Calu3 (cell line): ENCODE results near the gene PCSK6. TPM values are rescaled to one million over a fixed set of nuclear protein-coding genes. Genes with fewer than 3 reads are reported as not detected.

Source experiments
- BruUV-seq: library from RNA; stranded (reverse); fragments of 400-500 nt; replicated peaks from 2 replicates; lab custom pipeline; 2021; lab: Mats Ljungman, UMichigan
- CTCF ChIA-PET: fragments of 300-600 bp; sonication (Branson Sonifier 250); formaldehyde crosslinking; loops from one replicate; lab custom pipeline; 2022; ENCODE audit warnings: antibody characterized with exemption; lab: Charles Lee
- DNase-seq: peaks from one replicate; pipeline ENCODE4 v3.0.0; 2022
- H3K27ac Mint-ChIP-seq: one replicate; pipeline ENCODE4 v1.8.0; 2022; ENCODE audit warnings: mixed read lengths; ENCODE audit not compliant: unreplicated experiment
- H3K27me3 Mint-ChIP-seq: one replicate; pipeline ENCODE4 v1.8.0; 2022; ENCODE audit warnings: mixed read lengths; ENCODE audit not compliant: unreplicated experiment
- H3K36me3 Mint-ChIP-seq: one replicate; pipeline ENCODE4 v1.8.0; 2022; ENCODE audit warnings: mild to moderate bottlenecking, moderate library complexity, mixed read lengths; ENCODE audit not compliant: insufficient read depth, unreplicated experiment
- H3K4me1 Mint-ChIP-seq: one replicate; pipeline ENCODE4 v1.8.0; 2022; ENCODE audit warnings: mild to moderate bottlenecking, low read depth, mixed read lengths; ENCODE audit not compliant: unreplicated experiment
- H3K4me3 Mint-ChIP-seq: one replicate; pipeline ENCODE4 v1.8.0; 2022; ENCODE audit warnings: mild to moderate bottlenecking, low read depth, moderate library complexity, mixed read lengths; ENCODE audit not compliant: unreplicated experiment
- H3K9me3 Mint-ChIP-seq: one replicate; pipeline ENCODE4 v1.8.0; 2022; ENCODE audit warnings: low read depth, mixed read lengths; ENCODE audit not compliant: unreplicated experiment
- intact Hi-C: fragments of 100-400 bp; cut with micrococcal nuclease; formaldehyde crosslinking; loops from one replicate; pipeline ENCODE4 v1.10.0; 2022; ENCODE audit not compliant: unreplicated experiment
- total RNA-seq: library from RNA; stranded (reverse); gene quantifications from 2 replicates; pipeline ENCODE4 v1.2.3, GENCODE V29; 2022
- TF ChIP-seq, protein P1 (sequence below): fragments of 200-600 bp; IDR thresholded peaks from one replicate; pipeline ENCODE4 v1.8.0; 2022; ENCODE audit warnings: antibody characterized with exemption; ENCODE audit not compliant: unreplicated experiment

Gene PCSK6
- total RNA-seq, 1 experiment from 2014 or later, result 5.1 TPM

DNA sequence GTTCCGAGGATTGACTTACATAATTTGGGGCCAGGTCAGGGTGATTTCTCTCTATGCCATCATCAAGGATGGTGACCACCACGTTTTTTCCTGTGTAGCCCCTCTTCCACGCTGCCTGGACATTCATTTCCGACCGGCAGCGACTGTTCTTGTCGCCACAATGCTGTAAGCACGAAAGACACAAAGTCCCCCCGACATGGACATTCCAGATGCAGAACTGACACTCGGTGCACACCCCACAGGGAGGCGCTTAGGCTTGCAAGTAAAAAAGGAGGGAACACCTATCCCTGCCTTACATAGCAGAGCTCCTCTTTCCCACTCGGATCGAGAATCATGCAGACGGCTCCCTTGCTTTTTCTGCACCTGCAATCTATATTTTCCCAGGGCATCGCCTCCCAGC is 58.2 kb downstream of the PCSK6 start:
- intact Hi-C loops, result no loop called here
- TF ChIP-seq, protein P1, sequence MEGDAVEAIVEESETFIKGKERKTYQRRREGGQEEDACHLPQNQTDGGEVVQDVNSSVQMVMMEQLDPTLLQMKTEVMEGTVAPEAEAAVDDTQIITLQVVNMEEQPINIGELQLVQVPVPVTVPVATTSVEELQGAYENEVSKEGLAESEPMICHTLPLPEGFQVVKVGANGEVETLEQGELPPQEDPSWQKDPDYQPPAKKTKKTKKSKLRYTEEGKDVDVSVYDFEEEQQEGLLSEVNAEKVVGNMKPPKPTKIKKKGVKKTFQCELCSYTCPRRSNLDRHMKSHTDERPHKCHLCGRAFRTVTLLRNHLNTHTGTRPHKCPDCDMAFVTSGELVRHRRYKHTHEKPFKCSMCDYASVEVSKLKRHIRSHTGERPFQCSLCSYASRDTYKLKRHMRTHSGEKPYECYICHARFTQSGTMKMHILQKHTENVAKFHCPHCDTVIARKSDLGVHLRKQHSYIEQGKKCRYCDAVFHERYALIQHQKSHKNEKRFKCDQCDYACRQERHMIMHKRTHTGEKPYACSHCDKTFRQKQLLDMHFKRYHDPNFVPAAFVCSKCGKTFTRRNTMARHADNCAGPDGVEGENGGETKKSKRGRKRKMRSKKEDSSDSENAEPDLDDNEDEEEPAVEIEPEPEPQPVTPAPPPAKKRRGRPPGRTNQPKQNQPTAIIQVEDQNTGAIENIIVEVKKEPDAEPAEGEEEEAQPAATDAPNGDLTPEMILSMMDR, result no peak
- peaks cover 7% of the 10 kb centered on the region for H3K27me3 Mint-ChIP-seq
- no peak overlapping the region for H3K4me3 Mint-ChIP-seq
- no TSS peak for BruUV-seq
- H3K36me3 Mint-ChIP-seq, result no peaks in the 10 kb centered on the region
- no peaks in the 10 kb centered on the region for H3K9me3 Mint-ChIP-seq
- DNase-seq, result no peak
- no peak overlapping the region for H3K27ac Mint-ChIP-seq
- CTCF ChIA-PET, result no interaction called here
- H3K4me1 Mint-ChIP-seq, result no peaks in the 10 kb centered on the region

DNA sequence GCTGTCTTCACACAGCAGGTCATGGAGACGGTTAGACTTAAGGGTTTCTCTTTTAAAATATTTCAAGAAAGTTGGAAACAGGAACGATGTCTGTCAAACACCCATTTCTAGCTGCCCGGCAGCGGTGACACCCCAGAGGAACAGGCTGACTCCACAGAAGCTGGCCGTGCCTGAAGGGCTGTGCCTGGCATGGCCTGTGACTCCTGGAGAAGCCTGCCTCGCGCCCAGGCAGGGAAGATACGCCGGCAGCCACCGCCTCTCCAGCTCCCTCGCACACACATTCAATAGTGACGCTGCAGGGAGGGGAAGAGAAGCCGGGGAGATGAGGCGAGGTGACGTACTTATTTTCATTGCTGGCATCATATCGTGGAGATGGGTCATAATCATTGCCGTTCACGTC is 59.9 kb downstream of the PCSK6 start:
- intact Hi-C loops, result no loop called here
- Mint-ChIP-seq H3K4me1 (no peaks in the 10 kb centered on the region), H3K27me3 (peaks cover 2% of the 10 kb centered on the region), H3K9me3 (no peaks in the 10 kb centered on the region), H3K27ac (no peak overlapping the region), H3K4me3 (no peak overlapping the region), H3K36me3 (no peaks in the 10 kb centered on the region)
- BruUV-seq, result no TSS peak
- CTCF ChIA-PET, result no interaction called here
- TF ChIP-seq, protein P1, result no peak
- no peak for DNase-seq

- Mint-ChIP-seq H3K4me3 (no peak overlapping the region), H3K27ac (no peak overlapping the region), H3K27me3 (no peaks in the 10 kb centered on the region), H3K4me1 (no peaks in the 10 kb centered on the region), H3K9me3 (no peaks in the 10 kb centered on the region), H3K36me3 (no peaks in the 10 kb centered on the region)
- CTCF ChIA-PET, result no interaction called here
- intact Hi-C loops, result no loop called here
- BruUV-seq, result no TSS peak
- TF ChIP-seq, protein P1, result no peak
- DNase-seq, result no peak
These were observed 60.3 kb downstream of the PCSK6 start for GRCh38 chr15:101429191-101429590.

- H3K27me3 Mint-ChIP-seq, result no peaks in the 10 kb centered on the region
- H3K9me3 Mint-ChIP-seq, result no peaks in the 10 kb centered on the region
- no peak for DNase-seq
- no peak overlapping the region for H3K27ac Mint-ChIP-seq
- CTCF ChIA-PET, result no interaction called here
- no peaks in the 10 kb centered on the region for H3K4me1 Mint-ChIP-seq
- no TSS peak for BruUV-seq
- TF ChIP-seq, protein P1, result no peak
- no peaks in the 10 kb centered on the region for H3K36me3 Mint-ChIP-seq
- intact Hi-C loops, result no loop called here
- H3K4me3 Mint-ChIP-seq, result no peak overlapping the region
These were observed 60.7 kb downstream of the PCSK6 start for GRCh38 chr15:101428758-101429157.
